Measurements from ENCODE around the gene L1CAM. TPM values are rescaled to one million over a fixed set of nuclear protein-coding genes. Genes with fewer than 3 reads are reported as not detected.
"Not testable (repeated sequence)": the region's sequence is repeated elsewhere in the genome, so short reads cannot be mapped to it uniquely, and the experiment has no call there.

L1CAM gene
- total and polyA plus RNA-seq, 8 donors, result 0.84 to 3.9 (median 1.2) TPM

- WGBS, 2 donors, result 81 to 83% methylated on average over 9 of the region's 9 CpGs
- Histone ChIP-seq H3K4me3 (no peak overlapping the region), H3K9me3 (no peaks in the 10 kb centered on the region), H3K4me1 (no peaks in the 10 kb centered on the region), H3K36me3 (no peaks in the 10 kb centered on the region), H3K27ac (no peak overlapping the region), H3K27me3 (peaks cover 0 to 17% (median 1%) of the 10 kb centered on the region in 4 donors)
- no peak for TF ChIP-seq CTCF (IDR thresholded peaks at IDR 0.05)
- intact Hi-C loops (cut with DNase I), result no loop called here
- FAIRE-seq (no peak), ATAC-seq (no peak), DNase-seq (no peak)
Measured at GRCh38 chrX:153821066-153821465, 64.9 kb downstream of the L1CAM start.

- WGBS, 2 donors, result 67 to 73% methylated on average over 7 of the region's 7 CpGs
- intact Hi-C loops (cut with DNase I), result no loop called here
- no peak for ATAC-seq
Measured at GRCh38 chrX:153820601-153821000, 65.4 kb downstream of the L1CAM start.

GRCh38 chrX:153819384-153820040 lies 66.5 kb downstream of the L1CAM start:
- peak in 2 of 4 donors; percentile 28 to 47 for ATAC-seq
- intact Hi-C loops (cut with DNase I), result loop anchor here in 1 of 3 donors (10.0 kb wide), 1 partner anchor 55 kb away; no protein-coding TSS in a partner anchor
- Histone ChIP-seq H3K4me3 (peak overlapping the region in 2 of 4 donors; percentile 23 to 46), H3K9me3 (no peaks in the 10 kb centered on the region), H3K36me3 (no peaks in the 10 kb centered on the region), H3K27ac (no peak overlapping the region), H3K4me1 (no peaks in the 10 kb centered on the region), H3K27me3 (peaks cover 0 to 17% (median 0%) of the 10 kb centered on the region in 4 donors)
- FAIRE-seq, result no peak
- TF ChIP-seq CTCF (IDR thresholded peaks at IDR 0.05), result no peak
- peak in 1 of 6 donors; percentile 41 for DNase-seq
- 27 to 47% methylated on average over 20 to 23 of the region's 23 CpGs for WGBS, 2 donors

More at GRCh38 chrX:153820601-153821000, 65.4 kb downstream of the L1CAM start:
- H3K36me3 ChIP-seq, result no peaks in the 10 kb centered on the region
- H3K4me1 ChIP-seq, result no peaks in the 10 kb centered on the region
- DNase-seq (no peak), FAIRE-seq (no peak)
- H3K27me3 ChIP-seq, result peaks cover 0 to 17% (median 1%) of the 10 kb centered on the region in 4 donors
- H3K9me3 ChIP-seq, result no peaks in the 10 kb centered on the region
- no peak overlapping the region for H3K27ac ChIP-seq
- TF ChIP-seq CTCF (IDR thresholded peaks at IDR 0.05), result no peak
- H3K4me3 ChIP-seq, result no peak overlapping the region

GRCh38 chrX:153818571-153819383 lies 67.2 kb downstream of the L1CAM start:
- no peak for TF ChIP-seq CTCF (IDR thresholded peaks at IDR 0.05)
- FAIRE-seq (no peak), ATAC-seq (peak; percentile 61 to 95 (median 88)), DNase-seq (peak in 2 of 6 donors; percentile 61 to 77)
- Histone ChIP-seq H3K27me3 (peaks cover 0 to 17% (median 0%) of the 10 kb centered on the region in 4 donors), H3K4me3 (peak overlapping the region in 2 of 4 donors; percentile 23 to 46), H3K4me1 (no peaks in the 10 kb centered on the region), H3K9me3 (no peaks in the 10 kb centered on the region), H3K27ac (no peak overlapping the region), H3K36me3 (no peaks in the 10 kb centered on the region)
- intact Hi-C loops (cut with DNase I), result loop anchor here in 1 of 3 donors (10.0 kb wide), 1 partner anchor 56 kb away; no protein-coding TSS in a partner anchor
- whole genome bisulfite sequencing, 2 donors, result 9 to 26% methylated on average over 45 to 67 of the region's 67 CpGs

- DNase-seq, H3K27ac ChIP-seq, H3K4me3 ChIP-seq, FAIRE-seq, ATAC-seq, H3K9me3 ChIP-seq, H3K36me3 ChIP-seq, H3K4me1 ChIP-seq: not testable (repeated sequence)
- peaks cover 0 to 17% (median 0%) of the 10 kb centered on the region in 4 donors for H3K27me3 ChIP-seq
- WGBS, 2 donors, result 84 to 88% methylated on average over 9 of the region's 9 CpGs
- intact Hi-C loops (cut with DNase I), result loop anchor here in 1 of 3 donors (10.0 kb wide), 1 partner anchor 57 kb away; no protein-coding TSS in a partner anchor
Measured at GRCh38 chrX:153818064-153818463, 67.9 kb downstream of the L1CAM start.
